Body of pancreas (tissue), 4 donors: ENCODE measurements around the gene ARMH2. TPM values are rescaled to one million over a fixed set of nuclear protein-coding genes. Genes with fewer than 3 reads are reported as not detected.

ENCODE experiments used
- ATAC-seq: fragments of 150-250 bp; one replicate; pipeline ENCODE4 v1.9.1; 2016
- DNase-seq, 4 donors: peaks; one replicate each; pipeline ENCODE4 v3.0.0-alpha.2; 2019
- H3K27ac ChIP-seq, 4 donors: fragments of 200-600 bp; sonication (generic); 1 replicate in 3 of 4; 2 replicates in 1 of 4; pipeline versions ENCODE4 v1.5.1 to v1.6.1; 2016 to 2019; ENCODE audit warnings: mild to moderate bottlenecking in 1 of 4, mixed read lengths in 1 of 4, moderate library complexity in 1 of 4
- H3K27me3 ChIP-seq, 2 donors: fragments of 200-600 bp; sonication (generic); one replicate each; pipeline ENCODE4 v1.6.0; 2016; ENCODE audit warnings: mild to moderate bottlenecking in 1 of 2
- H3K36me3 ChIP-seq, 2 donors: fragments of 200-600 bp; sonication (generic); replicated peaks in 1 of 2; 2 replicates each; pipeline ENCODE4 v1.5.1; 2016; ENCODE audit warnings: low read depth in 2 of 2; ENCODE audit not compliant: insufficient read depth in 1 of 2
- H3K4me1 ChIP-seq: fragments of 200-600 bp; sonication (generic); one replicate; pipeline ENCODE4 v1.6.0; 2016
- H3K4me3 ChIP-seq, 2 donors: fragments of 200-600 bp; sonication (generic); 1 replicate in 1 of 2; 2 replicates in 1 of 2; pipeline ENCODE4 v1.5.1; 2016 to 2019
- H3K9me3 ChIP-seq, 3 donors: fragments of 200-600 bp; sonication (generic); 1 replicate in 2 of 3; 2 replicates in 1 of 3; pipeline ENCODE4 v1.5.1; 2016
- POLR2A ChIP-seq, 3 donors: fragments of 450-650 bp; IDR thresholded peaks; one replicate each; pipeline ENCODE4 v1.6.1; 2016; ENCODE audit warnings: antibody characterized with exemption in 3 of 3, mild to moderate bottlenecking in 2 of 3
- WGBS, 2 donors: methylation state at CpG; one replicate each; pipeline ENCODE4 v1.1.5; 2017; 5-methylcytosine and 5-hydroxymethylcytosine counted together
- intact Hi-C: fragments of 100-400 bp; cut with DNase I; formaldehyde crosslinking; loops from one replicate; pipeline ENCODE4 v1.15.1; 2023
- total RNA-seq, 2 donors: library from RNA; depleted of rRNA; stranded (reverse); fragments of >200 nt; gene quantifications; one replicate each; pipeline ENCODE4 v1.1.0, GENCODE V29; 2016
- TF ChIP-seq, protein P1 (sequence below), 7 experiments: fragments of 450-650 bp in 4 of 7; fragments of 200-600 bp in 3 of 7; sonication (generic) in 3 of 7; IDR thresholded peaks; one replicate each; pipeline ENCODE4 v1.5.1; 2016 to 2019; ENCODE audit warnings: antibody characterized with exemption in 7 of 7

The ARMH2 gene
- total RNA-seq, 2 donors from 2014 or later = not detected

DNA sequence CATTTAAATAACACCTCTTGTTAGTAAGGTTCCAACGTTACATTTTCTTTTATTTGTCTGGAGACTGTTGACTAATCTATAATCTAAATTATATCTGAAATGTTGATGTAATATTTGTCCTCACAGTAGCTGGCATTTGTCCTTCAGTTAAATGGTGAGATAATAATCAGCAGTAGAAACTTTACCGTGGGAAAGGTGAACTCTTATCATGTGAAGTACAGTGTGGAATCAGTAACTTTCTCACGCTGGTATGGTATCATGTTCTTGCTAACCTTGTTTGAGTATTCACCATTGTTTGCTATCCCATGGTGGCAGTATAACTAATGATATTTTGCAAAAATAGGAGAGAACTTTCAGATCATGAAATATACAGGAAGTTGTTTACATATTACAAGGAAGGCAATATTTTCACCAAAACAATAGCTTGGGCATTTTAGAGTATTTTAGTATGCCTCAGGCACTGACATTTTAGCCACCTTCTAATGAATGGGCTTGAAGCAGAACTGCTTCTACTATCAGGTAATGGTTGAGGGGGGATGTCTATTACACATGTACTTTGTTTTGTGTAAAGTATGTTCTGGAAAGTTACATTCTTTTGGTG lies 19.2 kb downstream of the ARMH2 start:
- peak; percentile 28 for ATAC-seq
- Histone ChIP-seq H3K27me3 (no peaks in the 10 kb centered on the region), H3K4me3 (no peak overlapping the region)

DNA sequence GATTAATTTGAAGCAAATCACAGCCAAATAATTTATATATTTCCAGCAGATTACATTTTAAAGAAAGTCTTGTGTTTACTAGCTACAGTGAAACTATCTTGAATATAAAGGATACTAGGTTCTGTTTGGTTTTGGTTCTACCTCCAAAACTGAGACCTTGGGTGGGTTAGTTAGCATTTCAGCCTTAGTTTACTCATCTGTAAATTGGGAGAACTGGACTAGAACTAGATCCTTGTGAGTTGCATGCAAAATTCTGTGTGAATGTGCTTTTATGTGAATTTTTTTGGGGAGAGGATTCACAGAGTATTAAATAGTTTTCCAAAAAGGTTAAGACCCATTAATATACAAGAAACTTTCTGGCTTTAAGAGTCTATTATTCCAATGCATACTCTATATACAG lies 19.8 kb downstream of the ARMH2 start:
- no peak for ATAC-seq
- no peak for TF ChIP-seq POLR2A (IDR thresholded peaks at IDR 0.05)
- TF ChIP-seq, protein P1, sequence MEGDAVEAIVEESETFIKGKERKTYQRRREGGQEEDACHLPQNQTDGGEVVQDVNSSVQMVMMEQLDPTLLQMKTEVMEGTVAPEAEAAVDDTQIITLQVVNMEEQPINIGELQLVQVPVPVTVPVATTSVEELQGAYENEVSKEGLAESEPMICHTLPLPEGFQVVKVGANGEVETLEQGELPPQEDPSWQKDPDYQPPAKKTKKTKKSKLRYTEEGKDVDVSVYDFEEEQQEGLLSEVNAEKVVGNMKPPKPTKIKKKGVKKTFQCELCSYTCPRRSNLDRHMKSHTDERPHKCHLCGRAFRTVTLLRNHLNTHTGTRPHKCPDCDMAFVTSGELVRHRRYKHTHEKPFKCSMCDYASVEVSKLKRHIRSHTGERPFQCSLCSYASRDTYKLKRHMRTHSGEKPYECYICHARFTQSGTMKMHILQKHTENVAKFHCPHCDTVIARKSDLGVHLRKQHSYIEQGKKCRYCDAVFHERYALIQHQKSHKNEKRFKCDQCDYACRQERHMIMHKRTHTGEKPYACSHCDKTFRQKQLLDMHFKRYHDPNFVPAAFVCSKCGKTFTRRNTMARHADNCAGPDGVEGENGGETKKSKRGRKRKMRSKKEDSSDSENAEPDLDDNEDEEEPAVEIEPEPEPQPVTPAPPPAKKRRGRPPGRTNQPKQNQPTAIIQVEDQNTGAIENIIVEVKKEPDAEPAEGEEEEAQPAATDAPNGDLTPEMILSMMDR (IDR thresholded peaks at IDR 0.05) = no peak
- Histone ChIP-seq H3K36me3 (no peaks in the 10 kb centered on the region), H3K4me3 (no peak overlapping the region), H3K4me1 (peaks cover 32% of the 10 kb centered on the region), H3K9me3 (no peaks in the 10 kb centered on the region), H3K27me3 (no peaks in the 10 kb centered on the region), H3K27ac (peak overlapping the region; percentile 6 to 100 (median 89))
- DNase-seq = no peak
- intact Hi-C loops = no loop called here

More for the DNA sequence above, 19.2 kb downstream of the ARMH2 start:
- intact Hi-C loops = no loop called here
- WGBS, 2 donors = 10 to 21% methylated on average over 3 of the region's 3 CpGs
- no peak for DNase-seq
- Histone ChIP-seq H3K4me1 (peaks cover 32% of the 10 kb centered on the region), H3K27ac (peak overlapping the region; percentile 21 to 100 (median 89)), H3K36me3 (peaks cover 0 to 4% of the 10 kb centered on the region in 2 donors), H3K9me3 (no peaks in the 10 kb centered on the region)
- TF ChIP-seq, protein P1 (IDR thresholded peaks at IDR 0.05) = peak in 2 of 7 experiments; percentile 12 to 32
- peak in 1 of 3 donors; percentile 17 for TF ChIP-seq POLR2A (IDR thresholded peaks at IDR 0.05)

DNA sequence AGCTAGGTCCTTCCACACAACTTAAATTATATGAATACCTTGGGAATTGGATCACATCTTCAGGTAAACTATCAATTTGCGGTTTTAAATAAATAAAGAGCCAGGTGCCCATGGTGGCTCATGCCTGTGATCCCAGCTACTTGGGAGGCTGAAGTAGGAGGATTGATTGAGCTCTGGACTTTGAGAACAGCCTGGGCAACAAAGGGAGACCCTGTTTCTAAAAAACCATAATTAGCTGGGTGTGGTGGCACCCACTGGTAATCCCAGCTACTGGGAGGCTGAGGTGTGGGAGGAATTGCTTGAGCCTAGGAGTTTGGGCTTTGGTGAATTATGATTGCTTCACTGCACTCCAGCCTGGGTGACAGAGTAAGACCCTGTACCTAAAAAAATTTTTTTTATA lies 20.6 kb downstream of the ARMH2 start:
- Histone ChIP-seq H3K36me3 (no peaks in the 10 kb centered on the region), H3K27me3 (no peaks in the 10 kb centered on the region), H3K27ac (peak overlapping the region; percentile 20 to 100 (median 97)), H3K4me1 (peaks cover 30% of the 10 kb centered on the region), H3K4me3 (peak overlapping the region in 1 of 2 donors; percentile 14), H3K9me3 (no peaks in the 10 kb centered on the region)
- TF ChIP-seq POLR2A (IDR thresholded peaks at IDR 0.05) = peak in 2 of 3 donors; percentile 11 to 15
- TF ChIP-seq, protein P1 (IDR thresholded peaks at IDR 0.05) = no peak
- no peak for DNase-seq
- intact Hi-C loops = no loop called here
- no peak for ATAC-seq
- WGBS, 2 donors = 5 to 19% methylated on average over 1 of the region's 1 CpG

DNA sequence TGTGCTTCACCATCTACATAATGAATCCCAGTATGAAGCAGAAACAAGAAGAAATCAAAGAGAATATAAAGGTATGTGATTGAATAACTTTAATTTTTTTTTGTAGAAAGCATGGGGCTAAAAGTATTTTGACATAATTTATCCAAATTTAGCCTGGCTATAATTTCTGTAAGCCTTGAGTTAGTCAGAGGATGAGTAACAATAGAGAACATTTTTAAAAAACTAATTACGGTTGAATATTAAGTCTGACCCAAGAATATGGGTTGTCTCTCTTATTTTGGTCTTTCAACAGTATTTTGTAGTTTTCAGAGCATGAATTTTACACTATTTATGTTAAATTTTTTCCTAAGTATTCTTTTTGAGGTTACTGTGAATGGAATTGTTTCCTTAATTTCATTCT lies 21.5 kb downstream of the ARMH2 start:
- intact Hi-C loops = no loop called here
- DNase-seq (no peak), ATAC-seq (no peak)
- H3K9me3 ChIP-seq = no peaks in the 10 kb centered on the region
- peak overlapping the region; percentile 96 to 100 (median 97) for H3K27ac ChIP-seq
- 8 to 25% methylated on average over 1 of the region's 1 CpG for WGBS, 2 donors
- H3K4me3 ChIP-seq = peak overlapping the region in 1 of 2 donors; percentile 14
- H3K36me3 ChIP-seq = no peaks in the 10 kb centered on the region
- no peaks in the 10 kb centered on the region for H3K27me3 ChIP-seq
- peaks cover 21% of the 10 kb centered on the region for H3K4me1 ChIP-seq
- TF ChIP-seq POLR2A (IDR thresholded peaks at IDR 0.05) = no peak
- TF ChIP-seq, protein P1 (IDR thresholded peaks at IDR 0.05) = no peak
